WTC11 (cell line): ENCODE results near the gene HJV. TPM values are rescaled to one million over a fixed set of nuclear protein-coding genes. Genes with fewer than 3 reads are reported as not detected.
"Not testable (repeated sequence)": the region's sequence is repeated elsewhere in the genome, so short reads cannot be mapped to it uniquely, and the experiment has no call there.

Experiments
- ATAC-seq: fragments of 200-7000 bp; cut with Tn5 transposase; 2 replicates; pipeline ENCODE4 v1.10.0; 2021; ENCODE audit warnings: mild to moderate bottlenecking, moderate library complexity
- CTCF ChIA-PET: fragments of 300-600 bp; sonication (Branson Sonifier 250); formaldehyde crosslinking; loops from one replicate; lab custom pipeline; 2021; ENCODE audit warnings: antibody characterized with exemption; lab: Charles Lee
- POLR2A ChIA-PET: fragments of 350-600 bp; sonication (Branson Sonifier 250); formaldehyde crosslinking; loops from one replicate; lab custom pipeline; 2021; ENCODE audit warnings: antibody characterized with exemption; lab: Charles Lee
- DNase-seq: peaks from one replicate; pipeline ENCODE4 v3.0.0; 2021; ENCODE audit warnings: low spot score
- H3K27ac Mint-ChIP-seq: 2 replicates; pipeline ENCODE4 v1.8.0; 2021; ENCODE audit warnings: mixed read lengths
- H3K27me3 Mint-ChIP-seq: 2 replicates; pipeline ENCODE4 v1.8.0; 2021; ENCODE audit warnings: low read depth, mild to moderate bottlenecking, moderate library complexity, mixed read lengths
- H3K36me3 Mint-ChIP-seq: 2 replicates; pipeline ENCODE4 v1.8.0; 2021; ENCODE audit warnings: mixed read lengths
- H3K4me1 Mint-ChIP-seq: 2 replicates; pipeline ENCODE4 v1.8.0; 2022; ENCODE audit warnings: mixed read lengths
- H3K4me3 Mint-ChIP-seq: 2 replicates; pipeline ENCODE4 v1.8.0; 2021; ENCODE audit warnings: mild to moderate bottlenecking, moderate library complexity, mixed read lengths
- H3K9me3 Mint-ChIP-seq: 2 replicates; pipeline ENCODE4 v1.8.0; 2021; ENCODE audit warnings: mixed read lengths
- ATF2 ChIP-seq: sonication (generic); formaldehyde crosslinking; IDR thresholded peaks from 2 replicates; pipeline ENCODE4 v1.8.1; 2022; ENCODE audit warnings: low read depth, missing genetic modification reagents, borderline replicate concordance
- GTF2I ChIP-seq: fragments of 250-450 bp; sonication (Bioruptor Pico); conservative IDR thresholded peaks from 2 replicates; pipeline ENCODE4 v1.4.0; 2021; ENCODE audit warnings: mild to moderate bottlenecking
- NFYB ChIP-seq: sonication (generic); formaldehyde crosslinking; conservative IDR thresholded peaks from 2 replicates; pipeline ENCODE4 v1.8.0; 2022; ENCODE audit warnings: low read depth, missing genetic modification reagents
- OVOL2 ChIP-seq: fragments of 250-450 bp; sonication (Bioruptor Pico); IDR thresholded peaks from 2 replicates; pipeline ENCODE4 v1.9.0; 2021; ENCODE audit warnings: mild to moderate bottlenecking, borderline replicate concordance
- SMAD3 ChIP-seq: sonication (generic); formaldehyde crosslinking; IDR thresholded peaks from 2 replicates; pipeline ENCODE4 v1.8.0; 2022; ENCODE audit warnings: missing genetic modification reagents, mild to moderate bottlenecking, borderline replicate concordance
- SOX15 ChIP-seq: fragments of 250-450 bp; sonication (Bioruptor Pico); IDR thresholded peaks from 2 replicates; pipeline ENCODE4 v1.9.0; 2021; ENCODE audit warnings: mild to moderate bottlenecking
- ZNF138 ChIP-seq: sonication (generic); formaldehyde crosslinking; conservative IDR thresholded peaks from 2 replicates; pipeline ENCODE4 v1.8.1; 2022; ENCODE audit warnings: mild to moderate bottlenecking, moderate library complexity, missing genetic modification reagents
- ZNF671 ChIP-seq: fragments of 250-450 bp; sonication (Bioruptor Pico); IDR thresholded peaks from 2 replicates; pipeline ENCODE4 v1.8.0; 2021; ENCODE audit warnings: mild to moderate bottlenecking
- total RNA-seq: library from RNA; stranded (reverse); gene quantifications from 3 replicates; pipeline ENCODE4 v1.2.3, GENCODE V29; 2021
- TF ChIP-seq, protein P1 (sequence below): sonication (generic); formaldehyde crosslinking; IDR thresholded peaks from 2 replicates; pipeline ENCODE4 v1.8.0; 2023; ENCODE audit warnings: missing genetic modification reagents, mild to moderate bottlenecking, borderline replicate concordance
- TF ChIP-seq, protein P2 (sequence below): sonication (generic); formaldehyde crosslinking; conservative IDR thresholded peaks from 2 replicates; pipeline ENCODE4 v1.8.1; 2022; ENCODE audit warnings: mild to moderate bottlenecking, missing genetic modification reagents
- TF ChIP-seq, protein P3 (sequence below): sonication (generic); formaldehyde crosslinking; IDR thresholded peaks from 2 replicates; pipeline ENCODE4 v1.8.0; 2023; ENCODE audit warnings: mild to moderate bottlenecking, missing genetic modification reagents
- TF ChIP-seq, protein P4 (sequence below): sonication (generic); formaldehyde crosslinking; IDR thresholded peaks from 2 replicates; pipeline ENCODE4 v1.8.1; 2022; ENCODE audit warnings: missing genetic modification reagents, borderline replicate concordance
- TF ChIP-seq, protein P5 (sequence below): fragments of 250-450 bp; sonication (Bioruptor Pico); IDR thresholded peaks from 2 replicates; pipeline ENCODE4 v1.9.0; 2021; ENCODE audit warnings: mild to moderate bottlenecking
- TF ChIP-seq, protein P6 (sequence below): sonication (generic); formaldehyde crosslinking; IDR thresholded peaks from 2 replicates; pipeline ENCODE4 v1.8.1; 2023; ENCODE audit warnings: mild to moderate bottlenecking, missing genetic modification reagents, moderate library complexity

Gene HJV
- total RNA-seq, 1 experiment from 2014 or later: 0.31 TPM

- TF ChIP-seq, protein P1, sequence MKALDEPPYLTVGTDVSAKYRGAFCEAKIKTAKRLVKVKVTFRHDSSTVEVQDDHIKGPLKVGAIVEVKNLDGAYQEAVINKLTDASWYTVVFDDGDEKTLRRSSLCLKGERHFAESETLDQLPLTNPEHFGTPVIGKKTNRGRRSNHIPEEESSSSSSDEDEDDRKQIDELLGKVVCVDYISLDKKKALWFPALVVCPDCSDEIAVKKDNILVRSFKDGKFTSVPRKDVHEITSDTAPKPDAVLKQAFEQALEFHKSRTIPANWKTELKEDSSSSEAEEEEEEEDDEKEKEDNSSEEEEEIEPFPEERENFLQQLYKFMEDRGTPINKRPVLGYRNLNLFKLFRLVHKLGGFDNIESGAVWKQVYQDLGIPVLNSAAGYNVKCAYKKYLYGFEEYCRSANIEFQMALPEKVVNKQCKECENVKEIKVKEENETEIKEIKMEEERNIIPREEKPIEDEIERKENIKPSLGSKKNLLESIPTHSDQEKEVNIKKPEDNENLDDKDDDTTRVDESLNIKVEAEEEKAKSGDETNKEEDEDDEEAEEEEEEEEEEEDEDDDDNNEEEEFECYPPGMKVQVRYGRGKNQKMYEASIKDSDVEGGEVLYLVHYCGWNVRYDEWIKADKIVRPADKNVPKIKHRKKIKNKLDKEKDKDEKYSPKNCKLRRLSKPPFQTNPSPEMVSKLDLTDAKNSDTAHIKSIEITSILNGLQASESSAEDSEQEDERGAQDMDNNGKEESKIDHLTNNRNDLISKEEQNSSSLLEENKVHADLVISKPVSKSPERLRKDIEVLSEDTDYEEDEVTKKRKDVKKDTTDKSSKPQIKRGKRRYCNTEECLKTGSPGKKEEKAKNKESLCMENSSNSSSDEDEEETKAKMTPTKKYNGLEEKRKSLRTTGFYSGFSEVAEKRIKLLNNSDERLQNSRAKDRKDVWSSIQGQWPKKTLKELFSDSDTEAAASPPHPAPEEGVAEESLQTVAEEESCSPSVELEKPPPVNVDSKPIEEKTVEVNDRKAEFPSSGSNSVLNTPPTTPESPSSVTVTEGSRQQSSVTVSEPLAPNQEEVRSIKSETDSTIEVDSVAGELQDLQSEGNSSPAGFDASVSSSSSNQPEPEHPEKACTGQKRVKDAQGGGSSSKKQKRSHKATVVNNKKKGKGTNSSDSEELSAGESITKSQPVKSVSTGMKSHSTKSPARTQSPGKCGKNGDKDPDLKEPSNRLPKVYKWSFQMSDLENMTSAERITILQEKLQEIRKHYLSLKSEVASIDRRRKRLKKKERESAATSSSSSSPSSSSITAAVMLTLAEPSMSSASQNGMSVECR: no peak
- TF ChIP-seq, protein P2, sequence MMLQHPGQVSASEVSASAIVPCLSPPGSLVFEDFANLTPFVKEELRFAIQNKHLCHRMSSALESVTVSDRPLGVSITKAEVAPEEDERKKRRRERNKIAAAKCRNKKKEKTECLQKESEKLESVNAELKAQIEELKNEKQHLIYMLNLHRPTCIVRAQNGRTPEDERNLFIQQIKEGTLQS (CRISPR knock-in tag): no peak
- no peak for TF ChIP-seq ZNF138
- TF ChIP-seq, protein P3, sequence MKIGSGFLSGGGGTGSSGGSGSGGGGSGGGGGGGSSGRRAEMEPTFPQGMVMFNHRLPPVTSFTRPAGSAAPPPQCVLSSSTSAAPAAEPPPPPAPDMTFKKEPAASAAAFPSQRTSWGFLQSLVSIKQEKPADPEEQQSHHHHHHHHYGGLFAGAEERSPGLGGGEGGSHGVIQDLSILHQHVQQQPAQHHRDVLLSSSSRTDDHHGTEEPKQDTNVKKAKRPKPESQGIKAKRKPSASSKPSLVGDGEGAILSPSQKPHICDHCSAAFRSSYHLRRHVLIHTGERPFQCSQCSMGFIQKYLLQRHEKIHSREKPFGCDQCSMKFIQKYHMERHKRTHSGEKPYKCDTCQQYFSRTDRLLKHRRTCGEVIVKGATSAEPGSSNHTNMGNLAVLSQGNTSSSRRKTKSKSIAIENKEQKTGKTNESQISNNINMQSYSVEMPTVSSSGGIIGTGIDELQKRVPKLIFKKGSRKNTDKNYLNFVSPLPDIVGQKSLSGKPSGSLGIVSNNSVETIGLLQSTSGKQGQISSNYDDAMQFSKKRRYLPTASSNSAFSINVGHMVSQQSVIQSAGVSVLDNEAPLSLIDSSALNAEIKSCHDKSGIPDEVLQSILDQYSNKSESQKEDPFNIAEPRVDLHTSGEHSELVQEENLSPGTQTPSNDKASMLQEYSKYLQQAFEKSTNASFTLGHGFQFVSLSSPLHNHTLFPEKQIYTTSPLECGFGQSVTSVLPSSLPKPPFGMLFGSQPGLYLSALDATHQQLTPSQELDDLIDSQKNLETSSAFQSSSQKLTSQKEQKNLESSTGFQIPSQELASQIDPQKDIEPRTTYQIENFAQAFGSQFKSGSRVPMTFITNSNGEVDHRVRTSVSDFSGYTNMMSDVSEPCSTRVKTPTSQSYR (CRISPR knock-in tag): no peak
- TF ChIP-seq, all 79 proteins: peak for 0
Observed at GRCh38 chr1:146051452-146051851, 29.9 kb upstream of the HJV start (continued).

- not testable (repeated sequence) for H3K4me3 Mint-ChIP-seq
Observed at GRCh38 chr1:146050652-146050963, 29.1 kb upstream of the HJV start.

DNA sequence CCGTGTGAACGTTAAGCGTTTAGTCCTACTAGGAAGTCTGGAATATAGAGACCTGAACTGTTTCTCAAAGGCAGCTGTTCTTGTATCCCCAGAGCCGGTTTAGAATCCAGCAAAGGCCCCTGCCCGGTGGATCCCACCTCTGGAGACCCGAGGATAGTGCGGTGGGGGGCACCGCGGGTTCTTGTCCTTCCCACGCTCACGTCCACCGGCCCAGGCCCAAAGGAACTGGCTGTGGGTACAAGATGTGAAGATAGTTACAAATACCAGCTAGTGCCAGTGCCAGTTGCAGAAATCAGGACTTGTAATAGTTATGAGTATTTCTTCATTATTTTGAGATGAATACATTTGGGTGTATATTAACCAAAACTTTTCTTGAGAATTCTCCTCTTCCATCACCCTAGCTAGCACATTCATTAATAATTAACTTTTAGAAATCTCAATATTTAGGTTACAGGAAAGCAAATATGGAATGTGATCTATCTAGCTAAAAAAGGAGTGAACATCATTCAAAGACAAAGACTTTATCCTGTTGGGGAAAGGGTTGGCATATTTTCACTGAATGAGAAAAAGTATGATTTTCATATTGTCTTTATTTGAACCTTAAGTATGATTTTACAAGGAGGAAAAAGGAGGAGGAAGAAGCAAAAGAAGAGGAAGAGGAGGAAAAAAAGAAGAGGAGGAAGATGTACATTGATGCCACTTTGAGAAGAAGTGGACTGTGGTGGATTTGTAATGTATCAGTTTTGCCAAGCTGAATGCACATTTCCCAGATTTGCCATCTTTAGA is 28.5 kb upstream of the HJV start:
- ATAC-seq, H3K36me3 Mint-ChIP-seq, DNase-seq, H3K27me3 Mint-ChIP-seq, H3K4me3 Mint-ChIP-seq, H3K9me3 Mint-ChIP-seq: not testable (repeated sequence)
- H3K4me1 Mint-ChIP-seq: peaks cover 14% of the 10 kb centered on the region
- H3K27ac Mint-ChIP-seq: peak overlapping the region; percentile 29; the same call in 1 of the 2 replicates
- POLR2A ChIA-PET: interaction anchor here (5.9 kb wide), 1 partner anchor 12 kb away, joined by 62 read pairs; no protein-coding TSS in a partner anchor
- CTCF ChIA-PET: interaction anchor here (1.0 kb wide), 1 partner anchor 11 kb away, joined by 6 read pairs; no protein-coding TSS in a partner anchor

More at GRCh38 chr1:146050652-146050963, 29.1 kb upstream of the HJV start:
- Mint-ChIP-seq H3K4me1 (peaks cover 14% of the 10 kb centered on the region), H3K27ac (peak overlapping the region; percentile 68; the same call in 1 of the 2 replicates)
- CTCF ChIA-PET, H3K36me3 Mint-ChIP-seq, H3K9me3 Mint-ChIP-seq, H3K27me3 Mint-ChIP-seq, DNase-seq, ATAC-seq: not testable (repeated sequence)
- POLR2A ChIA-PET: interaction anchor here (2.1 to 5.9 kb wide), 3 partner anchors 13 to 191 kb away, joined by 7 to 62 read pairs (median 15); partner anchors contain the start of genes ANKRD34A, PIAS3 and POLR3GL

- CTCF ChIA-PET: interaction anchor here (0.8 to 1.2 kb wide), 4 partner anchors 10 to 85 kb away, joined by 3 to 6 read pairs (median 4); partner anchors contain the start of gene POLR3GL
- Mint-ChIP-seq H3K4me3 (no peak overlapping the region), H3K9me3 (no peaks in the 10 kb centered on the region), H3K27me3 (no peaks in the 10 kb centered on the region), H3K36me3 (no peaks in the 10 kb centered on the region), H3K4me1 (peaks cover 14% of the 10 kb centered on the region), H3K27ac (peak overlapping the region; percentile 70; the same call in 1 of the 2 replicates)
- ATAC-seq (no peak), DNase-seq (peak; percentile 38)
- TF ChIP-seq, protein P4, sequence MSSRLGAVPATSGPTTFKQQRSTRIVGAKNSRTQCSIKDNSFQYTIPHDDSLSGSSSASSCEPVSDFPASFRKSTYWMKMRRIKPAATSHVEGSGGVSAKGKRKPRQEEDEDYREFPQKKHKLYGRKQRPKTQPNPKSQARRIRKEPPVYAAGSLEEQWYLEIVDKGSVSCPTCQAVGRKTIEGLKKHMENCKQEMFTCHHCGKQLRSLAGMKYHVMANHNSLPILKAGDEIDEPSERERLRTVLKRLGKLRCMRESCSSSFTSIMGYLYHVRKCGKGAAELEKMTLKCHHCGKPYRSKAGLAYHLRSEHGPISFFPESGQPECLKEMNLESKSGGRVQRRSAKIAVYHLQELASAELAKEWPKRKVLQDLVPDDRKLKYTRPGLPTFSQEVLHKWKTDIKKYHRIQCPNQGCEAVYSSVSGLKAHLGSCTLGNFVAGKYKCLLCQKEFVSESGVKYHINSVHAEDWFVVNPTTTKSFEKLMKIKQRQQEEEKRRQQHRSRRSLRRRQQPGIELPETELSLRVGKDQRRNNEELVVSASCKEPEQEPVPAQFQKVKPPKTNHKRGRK (CRISPR knock-in tag): no peak
- TF ChIP-seq, protein P5, sequence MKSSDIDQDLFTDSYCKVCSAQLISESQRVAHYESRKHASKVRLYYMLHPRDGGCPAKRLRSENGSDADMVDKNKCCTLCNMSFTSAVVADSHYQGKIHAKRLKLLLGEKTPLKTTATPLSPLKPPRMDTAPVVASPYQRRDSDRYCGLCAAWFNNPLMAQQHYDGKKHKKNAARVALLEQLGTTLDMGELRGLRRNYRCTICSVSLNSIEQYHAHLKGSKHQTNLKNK (CRISPR knock-in tag): no peak
- TF ChIP-seq ATF2 (no peak), OVOL2 (CRISPR knock-in tag) (no peak), SOX15 (CRISPR knock-in tag) (no peak), GTF2I (no peak), SMAD3 (CRISPR knock-in tag) (no peak), NFYB (CRISPR knock-in tag) (no peak), ZNF671 (no peak)
- TF ChIP-seq, protein P2 (CRISPR knock-in tag): no peak
- TF ChIP-seq, protein P6, sequence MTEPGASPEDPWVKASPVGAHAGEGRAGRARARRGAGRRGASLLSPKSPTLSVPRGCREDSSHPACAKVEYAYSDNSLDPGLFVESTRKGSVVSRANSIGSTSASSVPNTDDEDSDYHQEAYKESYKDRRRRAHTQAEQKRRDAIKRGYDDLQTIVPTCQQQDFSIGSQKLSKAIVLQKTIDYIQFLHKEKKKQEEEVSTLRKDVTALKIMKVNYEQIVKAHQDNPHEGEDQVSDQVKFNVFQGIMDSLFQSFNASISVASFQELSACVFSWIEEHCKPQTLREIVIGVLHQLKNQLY: no peak
- POLR2A ChIA-PET: interaction anchor here (0.9 to 5.9 kb wide), 2 partner anchors 11 to 191 kb away, joined by 3 to 62 read pairs; partner anchors contain the start of gene PIAS3
Observed at GRCh38 chr1:146049436-146049835, 27.9 kb upstream of the HJV start.
